GM03348 (cell line): ENCODE measurements around the gene MPP7.
A peak's percentile ranks its signal among the peaks of the same experiment; 100 is the strongest.

Experiments
- DNase-seq: peaks from one replicate; pipeline ENCODE4 v3.0.0; 2012; ENCODE audit warnings: low spot score

MPP7 gene

DNA sequence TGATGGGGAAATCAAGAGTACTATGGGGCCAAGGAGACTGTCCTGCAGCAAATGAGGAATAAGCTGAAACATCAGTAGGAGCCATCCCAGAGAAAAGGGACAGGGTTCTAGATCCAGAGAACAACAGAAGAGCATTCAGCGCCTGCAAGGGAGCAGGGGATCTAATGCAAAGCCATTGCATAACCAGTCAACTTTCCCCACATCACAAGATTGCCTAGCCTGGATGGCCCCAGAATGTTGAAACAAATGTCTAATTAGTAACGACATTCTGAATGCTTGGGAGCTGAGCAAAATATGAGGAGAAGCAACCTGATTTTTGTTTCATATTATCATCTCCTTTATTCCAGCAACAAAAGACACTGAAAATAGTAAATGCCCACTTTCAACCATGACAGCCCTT is 2.7 kb upstream of the MPP7 start:
- DNase-seq: no peak

DNA sequence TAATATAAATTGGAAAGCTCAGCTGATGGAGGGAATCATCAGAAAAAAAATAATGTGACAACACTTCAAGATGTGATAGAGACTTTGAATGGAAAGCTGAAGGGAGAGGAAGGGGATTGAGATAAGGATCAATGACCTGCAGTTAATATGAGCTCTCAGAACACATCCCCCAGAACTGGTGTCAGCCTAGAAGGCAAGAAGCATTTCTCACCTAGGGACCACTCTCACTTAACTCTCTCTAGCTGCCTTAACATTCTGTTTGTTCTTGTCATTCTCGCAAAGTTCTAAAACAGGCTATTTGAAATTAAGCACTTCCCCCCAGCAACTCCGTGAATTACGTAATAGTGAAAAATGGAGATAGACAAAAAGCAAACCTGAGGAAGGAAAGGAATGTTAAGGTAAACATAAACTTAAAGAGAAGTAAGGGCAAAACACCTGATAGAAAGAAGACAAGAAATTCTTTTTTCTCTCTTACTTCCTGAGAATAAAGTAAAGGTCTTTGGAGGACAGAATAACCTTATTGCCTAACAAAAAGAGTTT is 1.2 kb upstream of the MPP7 start:
- no peak for DNase-seq

DNA sequence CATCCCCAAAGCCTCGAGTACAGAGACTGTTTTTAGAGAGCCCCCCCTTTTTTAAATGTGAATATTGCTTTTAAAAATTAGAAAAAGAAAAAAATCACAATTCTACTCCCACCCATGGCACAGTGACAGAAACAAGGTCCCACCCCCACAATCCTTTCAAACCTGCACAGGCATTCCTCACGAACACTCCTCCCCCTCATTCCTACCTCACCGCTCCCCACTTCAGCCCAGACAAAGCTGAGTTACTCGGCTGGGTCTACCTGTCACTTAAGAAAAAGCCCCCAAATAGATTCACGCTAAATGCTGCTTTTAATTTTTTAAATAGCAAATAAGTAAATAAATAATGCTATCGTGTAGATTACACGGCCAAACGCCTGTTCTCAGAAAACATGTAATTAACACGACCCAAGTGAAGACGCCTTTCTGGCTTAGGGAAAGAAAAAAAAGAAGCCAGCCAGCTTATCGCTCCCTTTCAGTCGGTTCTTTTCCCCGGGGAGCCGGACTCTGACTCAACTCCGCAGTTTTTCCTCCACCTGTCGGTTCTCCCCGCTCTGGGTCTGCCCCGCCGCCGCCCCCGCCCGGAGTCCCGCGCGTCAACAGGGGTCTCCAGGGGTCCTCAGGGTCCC is 739 bp downstream of the MPP7 start:
- no peak for DNase-seq

DNA sequence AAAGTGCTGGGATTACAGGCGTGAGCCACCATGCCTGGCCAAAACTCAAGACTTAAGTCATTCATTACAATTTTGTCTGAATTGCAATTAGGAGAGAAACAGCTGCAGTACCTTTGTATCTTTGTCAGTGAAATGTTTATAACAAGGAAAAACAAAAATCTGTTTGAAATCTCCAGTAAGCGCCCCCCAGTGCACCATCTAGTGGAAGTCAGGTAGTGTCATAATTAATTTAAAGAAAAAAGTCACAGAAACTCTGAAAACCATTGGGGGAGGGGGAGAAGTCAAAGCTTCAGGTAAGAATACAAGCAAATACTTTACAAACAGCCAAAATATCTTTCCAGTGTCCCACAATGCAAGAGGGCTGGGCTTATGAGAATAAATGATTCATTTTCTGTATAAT is 2.8 kb downstream of the MPP7 start:
- no peak for DNase-seq

DNA sequence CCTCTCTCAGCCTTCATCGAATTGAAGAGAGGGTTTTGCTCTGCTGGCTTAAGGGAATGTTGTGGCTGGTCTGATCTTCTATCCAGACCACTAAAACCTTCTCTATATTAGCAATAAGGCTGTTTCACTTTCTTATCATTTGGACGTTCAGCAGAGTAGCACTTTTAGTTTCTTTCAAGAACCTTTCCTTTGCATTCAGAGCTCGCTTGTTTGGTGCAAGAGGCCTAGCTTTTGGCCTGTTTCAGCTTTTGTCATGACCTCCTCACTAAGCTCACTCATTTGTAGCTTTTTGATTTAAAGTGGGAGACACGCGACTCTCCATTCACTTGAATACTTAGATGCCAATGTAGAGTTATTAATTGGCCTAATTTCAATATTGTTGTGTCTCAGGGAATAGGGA is 3.9 kb downstream of the MPP7 start:
- DNase-seq: no peak

DNA sequence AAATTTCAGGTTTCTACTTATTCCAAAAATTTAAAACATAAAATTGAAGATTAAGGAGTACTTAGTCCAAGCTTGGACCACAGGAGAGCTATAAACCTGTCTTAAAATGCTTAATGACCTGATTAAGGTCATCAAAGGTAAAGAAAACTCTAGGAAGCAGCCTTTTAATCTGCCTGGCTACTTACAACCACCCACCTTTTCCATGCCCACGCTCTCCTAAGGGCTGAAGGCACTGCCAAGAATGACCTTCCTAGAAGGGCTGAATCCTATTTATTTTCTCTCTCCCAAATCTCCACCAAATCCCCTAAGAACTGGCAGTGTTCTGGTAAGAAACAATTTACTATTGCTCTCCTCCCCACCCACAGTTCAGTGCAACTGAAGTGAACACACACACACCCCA is 6.8 kb downstream of the MPP7 start:
- DNase-seq: no peak

DNA sequence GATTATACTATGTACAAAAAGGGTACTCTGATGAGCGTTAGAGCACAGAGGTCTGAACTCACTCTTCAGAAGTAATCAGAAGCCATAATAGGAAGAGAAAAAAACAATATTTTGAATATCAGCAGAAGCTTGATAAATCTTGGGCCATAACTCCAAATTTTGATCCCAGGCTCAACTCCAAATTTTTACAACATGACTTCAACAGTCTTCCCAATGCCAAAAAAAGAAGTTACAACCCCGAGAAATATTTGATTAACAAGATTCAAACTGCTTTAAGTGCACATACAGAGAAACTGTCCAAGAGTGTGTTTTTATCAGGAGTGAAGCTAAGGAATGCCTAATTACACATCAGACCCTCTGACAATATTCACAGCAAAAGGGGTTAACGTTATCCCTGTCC is 7.5 kb downstream of the MPP7 start:
- peak; percentile 20 for DNase-seq

DNA sequence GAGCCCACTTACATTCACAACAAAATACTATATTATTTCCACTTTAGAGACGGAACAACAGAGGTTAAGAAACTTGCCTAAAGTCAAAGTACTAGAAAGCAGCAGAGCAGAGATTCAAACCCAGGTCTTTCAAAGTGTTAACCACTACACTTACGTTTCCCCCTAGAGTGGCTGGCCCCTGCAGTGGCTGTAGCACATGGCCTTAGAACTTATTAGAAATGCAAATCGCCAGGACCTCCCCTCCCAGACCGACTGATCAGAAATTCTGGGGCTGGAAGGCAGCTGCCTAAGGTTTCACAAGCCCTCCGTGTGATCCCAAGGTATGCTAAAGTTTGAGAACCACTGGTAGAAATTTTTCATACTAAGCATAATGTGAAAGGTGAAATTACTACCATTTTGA is 8.1 kb downstream of the MPP7 start:
- no peak for DNase-seq

DNA sequence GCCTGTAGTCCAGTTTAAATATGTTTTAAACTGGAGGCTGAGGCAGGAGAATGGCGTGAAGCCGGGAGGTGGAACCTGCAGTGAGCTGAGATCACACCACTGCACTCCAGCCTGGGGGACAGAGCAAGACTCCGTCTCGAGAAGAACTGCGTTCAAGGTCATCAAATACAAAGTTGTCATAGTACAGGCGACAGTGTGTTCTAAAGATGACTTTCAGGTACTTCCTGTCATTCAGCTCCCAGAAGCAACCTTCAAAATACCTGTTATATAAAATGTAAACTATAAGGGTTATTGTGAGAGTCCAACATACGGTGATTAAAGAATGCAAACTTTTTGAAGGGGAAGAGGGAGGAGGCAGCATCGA is 8.7 kb downstream of the MPP7 start:
- no peak for DNase-seq

DNA sequence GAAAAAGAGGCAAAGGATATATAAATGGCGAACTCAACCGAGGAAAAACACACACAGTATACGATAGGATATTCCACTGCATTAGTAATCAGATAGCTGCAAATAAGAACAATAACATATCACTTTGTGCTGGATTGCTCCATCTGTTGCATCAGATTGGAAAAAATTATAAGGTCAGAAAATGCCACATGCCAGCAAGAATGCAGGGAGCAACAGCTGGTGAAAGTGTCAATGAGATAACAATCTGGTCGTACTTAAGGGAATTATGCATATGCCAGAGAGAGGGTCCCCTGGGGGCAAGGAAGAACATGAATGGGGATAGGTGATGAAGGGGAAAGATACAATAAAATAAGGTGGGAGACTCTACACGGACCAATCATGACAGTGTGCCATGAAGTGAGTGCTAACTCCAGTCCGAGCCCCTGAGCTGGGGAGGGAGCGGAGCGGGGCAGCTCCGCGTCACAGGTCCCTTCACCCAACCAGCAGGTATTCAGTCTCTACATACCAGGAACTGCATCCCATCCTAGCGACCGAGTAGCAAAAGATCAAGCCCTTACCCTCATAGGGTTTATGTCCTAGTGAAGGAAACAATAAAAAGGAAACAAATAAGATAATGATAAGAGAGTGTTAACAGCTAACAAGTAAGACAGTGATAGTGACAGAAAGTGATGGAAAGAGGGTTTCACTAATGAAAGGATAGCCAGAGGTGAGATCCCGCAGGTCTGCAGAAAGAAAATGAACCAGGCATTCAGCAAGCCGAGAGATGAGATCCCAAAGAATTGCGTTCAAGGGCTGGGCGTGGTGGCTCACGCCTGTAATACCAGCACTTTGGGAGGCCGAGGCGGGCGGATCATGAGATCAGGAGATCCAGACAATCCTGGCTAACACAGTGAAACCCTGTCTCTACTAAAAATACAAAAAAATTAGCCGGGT is 9.4 kb downstream of the MPP7 start:
- DNase-seq: no peak

DNA sequence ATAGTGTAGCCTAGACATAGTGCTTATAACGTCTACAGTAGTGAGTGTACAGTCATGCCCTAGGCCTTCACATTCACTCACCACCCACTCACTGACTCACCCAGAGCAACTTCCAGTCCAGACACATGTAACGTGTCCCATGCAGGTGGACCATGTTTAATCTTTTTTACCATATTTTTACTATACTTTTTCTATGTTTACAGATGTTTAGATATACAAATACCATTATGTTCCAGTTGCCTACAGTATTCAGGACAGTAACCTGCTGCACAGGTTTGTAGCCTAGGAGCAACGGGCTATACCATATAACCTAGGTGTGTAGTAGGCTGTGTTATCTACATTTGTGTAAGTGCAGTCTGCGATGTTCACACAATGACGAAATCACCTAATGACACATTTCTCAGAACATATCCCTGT is 11.0 kb downstream of the MPP7 start:
- DNase-seq: peak; percentile 74

DNA sequence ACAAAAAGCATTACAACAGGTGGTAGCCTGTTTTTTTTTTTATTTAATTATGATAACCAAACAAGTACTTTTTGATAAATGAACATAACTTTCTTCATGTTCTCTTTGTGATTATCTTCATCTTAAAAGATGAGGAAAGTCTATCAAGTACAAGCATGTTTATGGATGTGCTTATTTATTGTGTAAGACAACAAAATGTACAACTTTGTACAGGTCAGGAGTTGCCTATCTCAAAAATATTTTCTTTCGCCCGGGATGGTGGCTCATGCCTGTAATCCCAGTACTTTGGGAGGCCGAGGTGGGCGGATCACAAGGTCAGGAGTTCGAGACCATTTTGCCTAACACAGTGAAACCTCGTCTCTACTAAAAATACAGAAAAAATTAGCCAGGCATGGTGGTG is 17.0 kb downstream of the MPP7 start:
- DNase-seq: no peak

DNA sequence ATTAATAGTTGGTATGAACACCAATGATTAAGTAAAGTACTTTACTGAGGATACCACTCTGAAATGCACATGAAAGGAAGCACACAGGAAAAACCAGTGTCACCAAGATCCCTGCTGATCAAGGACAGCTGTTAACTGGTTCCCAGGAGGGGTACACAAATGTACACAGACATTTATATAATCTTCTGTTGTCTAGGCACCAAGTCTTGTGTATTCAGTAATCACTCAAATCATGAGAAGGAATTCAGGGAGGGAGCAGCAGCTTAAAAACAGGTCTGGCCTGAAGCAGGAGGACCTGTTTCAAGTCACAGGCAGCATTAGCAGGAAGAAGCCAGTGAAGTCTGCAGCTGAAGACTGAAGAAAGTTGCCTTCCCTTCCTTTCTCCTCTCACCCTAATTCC is 18.7 kb downstream of the MPP7 start:
- DNase-seq: no peak

DNA sequence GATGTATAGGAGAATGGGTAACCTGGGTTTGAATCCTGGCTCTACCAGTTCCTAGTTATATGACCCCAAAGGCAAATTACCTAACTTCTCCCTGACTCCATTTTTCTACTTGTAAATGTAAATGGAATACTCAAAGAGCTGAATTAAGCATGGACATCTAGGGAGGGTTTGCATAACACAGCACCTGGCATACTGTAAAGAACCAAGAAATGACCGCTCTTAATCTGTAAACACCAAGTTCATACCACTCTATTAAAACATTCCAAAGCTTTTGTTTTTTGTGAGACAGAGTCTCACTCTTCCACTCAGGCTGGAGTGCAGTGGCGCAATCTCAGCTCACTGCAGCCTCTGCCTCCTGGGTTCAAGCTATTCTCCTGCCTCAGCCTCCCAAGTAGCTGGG is 19.6 kb downstream of the MPP7 start:
- no peak for DNase-seq

DNA sequence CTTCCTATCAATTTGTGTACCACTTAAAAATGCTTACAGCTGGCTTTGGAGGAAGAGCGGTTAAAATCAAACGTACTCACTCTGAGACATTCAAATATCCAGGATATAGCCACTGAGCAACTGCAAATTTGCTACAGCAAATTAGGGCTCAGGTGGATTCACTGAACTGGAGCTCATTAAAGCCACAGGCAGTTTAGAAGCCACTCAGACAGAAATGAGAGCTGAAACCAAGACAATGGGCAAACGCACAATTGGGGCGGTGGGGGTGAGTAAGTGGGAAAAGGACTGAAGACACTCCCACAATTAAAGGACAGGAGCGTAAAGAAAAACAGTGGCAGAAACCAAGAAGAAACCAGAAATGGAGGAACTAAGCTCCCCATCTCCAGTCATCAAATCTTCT is 20.5 kb downstream of the MPP7 start:
- DNase-seq: no peak

DNA sequence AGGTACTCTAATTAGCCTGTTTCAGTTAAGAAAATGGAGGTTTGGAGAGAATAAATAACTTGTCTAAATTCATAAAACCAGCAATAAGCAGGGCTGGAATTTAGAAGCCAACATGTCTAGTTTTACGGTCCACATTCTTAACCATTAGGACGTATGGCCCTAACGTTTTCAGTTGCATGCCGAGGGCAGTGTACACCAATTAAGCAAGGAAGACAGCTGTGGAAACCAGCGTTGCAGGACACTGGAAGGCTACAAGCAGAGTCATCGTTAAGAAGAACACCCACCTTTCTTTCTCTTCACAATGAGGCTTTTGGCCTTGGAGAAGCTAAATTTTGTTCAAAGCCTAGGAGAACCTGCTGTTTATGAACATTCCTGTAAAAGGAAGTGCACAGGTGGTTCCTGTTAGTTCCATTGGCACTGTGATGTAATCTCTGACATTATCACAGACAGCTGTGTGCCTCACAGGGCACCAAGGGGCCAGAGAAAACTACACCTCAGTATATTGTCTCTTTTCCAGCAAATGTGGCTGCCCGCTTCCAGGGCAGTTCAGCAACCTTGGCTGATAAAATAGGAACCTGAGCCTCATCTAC is 21.0 kb downstream of the MPP7 start:
- DNase-seq: no peak

DNA sequence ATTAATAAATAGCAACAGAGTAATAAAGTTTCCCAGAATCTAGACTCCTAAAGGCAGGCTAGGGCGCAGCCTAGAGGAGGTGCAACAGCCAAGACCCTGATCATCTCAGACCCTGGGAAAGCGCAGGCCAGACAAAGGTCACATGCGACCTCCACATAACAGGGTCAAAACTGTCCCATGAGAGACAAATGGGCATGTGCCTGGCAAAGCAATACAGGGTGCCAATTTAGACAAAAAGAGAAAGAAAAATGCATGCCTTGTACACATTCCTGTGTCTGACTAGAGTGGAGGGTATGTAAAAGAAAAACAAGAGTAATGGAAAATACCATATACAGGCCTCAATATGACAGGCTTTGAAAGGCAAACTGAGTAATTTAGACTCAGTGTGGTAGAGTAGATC is 22.2 kb downstream of the MPP7 start:
- peak; percentile 11 for DNase-seq

DNA sequence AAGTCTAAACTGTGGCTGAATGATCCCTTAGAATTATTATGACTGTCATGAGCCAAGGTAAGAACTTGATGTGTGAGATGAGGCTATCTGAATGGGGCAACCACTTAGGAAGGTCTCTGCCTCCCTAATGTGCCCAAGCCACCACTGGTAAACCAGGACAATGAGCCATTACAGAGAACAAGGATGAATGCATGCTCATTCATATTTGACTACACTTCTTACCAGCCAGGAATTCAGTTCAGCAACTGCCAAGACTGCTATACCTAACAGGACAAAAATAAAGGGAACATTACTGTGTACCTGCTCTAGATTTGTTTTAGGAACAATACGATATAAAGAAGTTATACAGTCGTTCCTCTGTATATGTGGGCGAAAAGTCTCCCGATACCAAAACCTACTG is 23.0 kb downstream of the MPP7 start:
- no peak for DNase-seq

DNA sequence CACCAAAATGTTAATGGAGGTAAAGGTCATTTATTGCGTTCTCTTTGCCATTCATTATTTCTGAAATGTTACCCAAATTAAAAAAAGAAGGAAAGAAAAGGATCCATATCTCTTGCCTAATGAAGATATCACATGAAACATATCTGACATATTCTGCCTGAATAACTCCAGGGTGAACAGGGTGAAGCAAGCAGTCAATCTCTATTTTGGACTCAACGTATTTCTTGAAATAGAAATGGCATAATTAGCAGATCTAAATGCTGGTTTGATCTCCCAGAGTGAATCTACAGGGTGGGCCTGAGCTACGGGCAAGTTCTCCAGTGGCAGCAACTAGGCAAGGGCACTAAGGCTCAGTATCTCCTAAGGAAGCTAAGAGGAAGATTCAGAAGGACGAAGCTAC is 24.0 kb downstream of the MPP7 start:
- no peak for DNase-seq

DNA sequence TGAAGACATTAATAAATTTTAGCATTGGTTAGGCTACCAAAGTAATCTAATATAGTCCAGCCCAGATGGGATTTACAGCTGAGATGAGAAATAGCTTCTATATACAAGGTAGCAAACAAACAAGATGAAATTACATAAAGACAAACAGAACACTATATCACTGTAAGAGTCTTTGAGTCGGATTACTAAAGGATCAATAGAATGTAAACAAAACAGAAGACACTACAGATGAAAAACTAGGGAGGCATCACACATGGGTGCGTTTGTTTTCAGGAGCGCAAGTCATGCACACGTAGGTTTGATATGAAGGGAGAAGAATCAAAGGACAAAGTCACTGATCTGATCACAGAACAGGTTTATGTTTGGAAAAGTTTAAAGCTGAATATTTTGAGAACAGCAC is 26.5 kb downstream of the MPP7 start:
- no peak for DNase-seq

DNA sequence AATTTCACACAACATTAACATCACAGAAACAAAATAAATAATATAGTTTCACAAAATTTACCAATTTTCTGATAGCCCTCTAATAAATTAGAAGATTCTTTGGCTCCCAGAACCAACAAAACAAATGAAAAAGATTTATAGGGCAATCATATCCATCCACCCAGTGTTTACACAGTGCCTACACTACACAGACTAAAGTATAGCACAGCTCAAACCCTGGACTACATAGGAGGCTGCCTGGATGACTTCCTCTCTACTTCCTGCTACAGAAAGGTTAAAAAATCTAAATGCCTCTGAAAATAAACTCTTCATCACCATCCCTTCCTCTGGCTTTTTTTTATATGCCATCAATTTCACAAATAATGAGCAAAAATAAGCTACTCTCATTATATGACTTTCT is 28.4 kb downstream of the MPP7 start:
- DNase-seq: no peak

DNA sequence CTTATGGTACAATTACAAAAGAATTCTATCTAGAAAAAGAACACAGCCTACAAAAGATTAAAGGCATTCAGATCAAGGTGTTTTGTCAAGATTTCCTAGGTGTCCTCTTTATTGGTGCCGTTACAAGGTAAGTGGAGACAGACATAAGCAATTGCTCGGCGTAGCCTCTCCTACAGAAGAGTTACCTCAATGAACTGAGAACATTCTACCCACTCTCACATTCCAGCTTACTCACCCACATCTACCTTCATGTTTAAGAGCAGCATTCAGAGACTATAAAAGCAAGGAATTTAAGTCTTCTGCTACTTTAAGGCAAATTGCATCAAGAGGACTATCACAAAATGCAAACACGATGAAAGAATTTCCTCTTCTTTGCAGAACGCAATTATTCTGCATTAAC is 29.5 kb downstream of the MPP7 start:
- DNase-seq: no peak

DNA sequence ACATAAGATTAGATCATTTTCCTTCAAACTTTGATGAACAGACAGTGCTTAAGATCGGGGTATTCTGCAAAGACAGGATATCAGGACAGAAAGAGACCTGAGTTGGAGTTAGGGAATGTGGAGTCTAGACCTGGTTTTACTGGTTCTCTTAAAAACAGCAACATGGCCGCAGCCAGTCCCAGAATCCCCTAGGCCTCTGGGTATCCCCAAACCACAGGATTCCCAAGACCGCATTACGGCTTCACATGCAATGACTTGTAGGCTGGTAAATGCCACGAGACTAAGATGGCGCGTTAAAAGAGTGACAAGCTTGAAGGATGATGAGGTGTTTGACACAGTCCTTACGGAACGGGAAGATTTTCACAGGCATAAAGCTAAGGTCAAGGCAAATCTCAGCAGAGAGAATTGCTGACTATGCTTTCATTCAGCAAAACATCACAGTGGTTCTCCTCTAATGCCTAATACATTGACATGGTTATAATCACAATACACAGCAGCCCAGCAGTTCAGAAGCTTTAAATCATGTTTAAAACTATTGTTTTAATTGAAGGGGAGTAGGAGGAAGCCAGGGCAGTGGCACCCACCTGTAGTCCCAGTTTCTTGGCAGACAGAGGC is 32.9 kb downstream of the MPP7 start:
- no peak for DNase-seq
